T-helper 17 cell (primary cell): Measurements from ENCODE around the gene PHC2. TPM values are rescaled to one million over a fixed set of nuclear protein-coding genes. Genes with fewer than 3 reads are reported as not detected.

Experiments
- total RNA-seq, 4 donors: library from RNA in 2 of 4; stranded (reverse) in 2 of 4; gene quantifications; one replicate each; pipeline ENCODE4 v1.2.3 and lab custom pipeline; 2022 to 2026

The PHC2 gene
- total RNA-seq, 2 donors from 2014 or later: 33.0 to 37.0 TPM

Other genes with a start within 250 kb of the PHC2 start
- 10 to 100 TPM; 29.4 to 32.7 TPM for gene TRIM62, start 249.1 kb downstream of the PHC2 start, total RNA-seq
- 10 to 100 TPM; 21.3 to 25.2 TPM for gene ZNF362, start 174.6 kb downstream of the PHC2 start, total RNA-seq
- under 1 TPM in 1 of 2 donors, not detected in 1; 0.37 TPM for gene A3GALT2, start 110.0 kb downstream of the PHC2 start, total RNA-seq
- 1 to 10 TPM in 1 of 2 donors, under 1 TPM in 1; 0.65 to 1.8 TPM for gene ZSCAN20, start 41.5 kb upstream of the PHC2 start, total RNA-seq